T-helper 1 cell treated with Interleukin-12 subunit alpha and Interleukin-12 subunit beta and Interleukin-4 antibody, amounts not matched to agents 30 ng/mL and 1 ng/mL, for 36 hours (primary cell): ENCODE measurements around the gene CALML3. TPM values are rescaled to one million over a fixed set of nuclear protein-coding genes. Genes with fewer than 3 reads are reported as not detected.

ENCODE experiments used
- intact Hi-C: fragments of 100-400 bp; cut with micrococcal nuclease; formaldehyde crosslinking; loops from one replicate; pipeline ENCODE4 v1.15.1; 2024
- total RNA-seq: library from RNA; stranded (reverse); gene quantifications from 2 replicates; pipeline ENCODE4 v1.2.3, GENCODE V29; 2022

CALML3 gene
- total RNA-seq, 1 donor from 2014 or later, result not detected

- intact Hi-C loops, result no loop called here
Measured at GRCh38 chr10:5506751-5507648, 17.8 kb upstream of the CALML3 start.

- intact Hi-C loops, result no loop called here
Measured at GRCh38 chr10:5507649-5508131, 17.1 kb upstream of the CALML3 start.

DNA sequence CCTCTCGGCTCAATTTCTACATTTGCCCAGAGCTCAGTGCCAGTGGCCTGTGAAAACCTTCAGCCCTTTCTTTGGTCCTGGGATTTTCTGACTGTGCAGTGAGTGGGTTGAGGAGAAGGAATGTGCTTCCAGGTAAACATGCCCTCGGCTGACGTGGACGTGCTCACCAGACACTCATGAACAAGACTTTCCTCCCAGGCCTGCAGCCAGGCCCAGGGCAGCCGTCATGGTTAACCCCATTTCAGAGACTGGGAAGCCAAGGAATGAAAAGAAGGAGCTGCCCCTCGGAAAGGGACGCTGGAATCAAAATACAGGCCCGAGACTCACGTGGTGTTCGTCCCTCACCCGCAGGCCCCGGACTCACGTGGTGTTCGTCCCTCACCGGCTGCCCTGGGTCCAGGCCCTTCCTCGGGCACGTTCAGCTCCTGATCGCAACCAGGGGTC is 16.6 kb upstream of the CALML3 start:
- intact Hi-C loops, result no loop called here

DNA sequence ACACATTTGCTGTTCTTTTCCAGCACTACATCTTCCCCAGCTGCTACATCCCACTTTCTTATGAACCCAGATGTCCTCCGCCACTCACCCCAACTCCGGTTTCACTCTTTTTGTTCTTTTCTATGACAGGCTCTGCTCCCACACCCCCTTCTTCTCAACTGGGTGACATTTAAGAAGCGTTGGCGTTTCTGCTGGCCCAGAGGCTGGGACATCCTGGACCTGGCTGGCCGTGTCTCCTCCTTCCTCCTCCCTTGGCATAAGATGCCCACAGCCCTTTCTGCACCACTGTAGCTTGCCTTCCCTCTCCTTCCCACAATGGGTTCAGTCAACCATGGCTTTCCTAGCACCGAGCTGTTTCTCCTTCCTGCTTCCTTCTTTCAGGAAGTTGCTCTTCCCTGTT is 16.0 kb upstream of the CALML3 start:
- intact Hi-C loops, result no loop called here

GRCh38 chr10:5509236-5509635 is 15.5 kb upstream of the CALML3 start:
- intact Hi-C loops, result no loop called here

DNA sequence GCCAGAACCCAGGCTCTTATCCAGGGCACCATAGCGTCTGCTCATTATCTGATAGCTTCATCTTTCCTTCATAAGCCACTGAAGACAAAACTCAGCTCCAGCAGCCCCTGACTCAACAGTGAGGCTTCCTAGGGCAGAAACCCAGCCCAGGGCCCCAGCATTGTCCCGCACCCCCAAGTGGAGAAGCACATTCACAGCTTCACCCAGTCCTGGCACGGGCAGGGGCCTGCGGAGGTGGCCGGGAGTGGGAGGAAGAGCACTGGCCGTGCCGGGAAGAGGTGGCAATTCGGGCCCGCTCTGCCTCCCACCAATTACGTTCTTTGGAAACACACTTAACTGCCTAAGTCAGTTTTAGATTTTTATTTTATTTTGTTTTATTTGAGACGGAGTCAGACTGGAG is 15.1 kb upstream of the CALML3 start:
- intact Hi-C loops, result no loop called here

DNA sequence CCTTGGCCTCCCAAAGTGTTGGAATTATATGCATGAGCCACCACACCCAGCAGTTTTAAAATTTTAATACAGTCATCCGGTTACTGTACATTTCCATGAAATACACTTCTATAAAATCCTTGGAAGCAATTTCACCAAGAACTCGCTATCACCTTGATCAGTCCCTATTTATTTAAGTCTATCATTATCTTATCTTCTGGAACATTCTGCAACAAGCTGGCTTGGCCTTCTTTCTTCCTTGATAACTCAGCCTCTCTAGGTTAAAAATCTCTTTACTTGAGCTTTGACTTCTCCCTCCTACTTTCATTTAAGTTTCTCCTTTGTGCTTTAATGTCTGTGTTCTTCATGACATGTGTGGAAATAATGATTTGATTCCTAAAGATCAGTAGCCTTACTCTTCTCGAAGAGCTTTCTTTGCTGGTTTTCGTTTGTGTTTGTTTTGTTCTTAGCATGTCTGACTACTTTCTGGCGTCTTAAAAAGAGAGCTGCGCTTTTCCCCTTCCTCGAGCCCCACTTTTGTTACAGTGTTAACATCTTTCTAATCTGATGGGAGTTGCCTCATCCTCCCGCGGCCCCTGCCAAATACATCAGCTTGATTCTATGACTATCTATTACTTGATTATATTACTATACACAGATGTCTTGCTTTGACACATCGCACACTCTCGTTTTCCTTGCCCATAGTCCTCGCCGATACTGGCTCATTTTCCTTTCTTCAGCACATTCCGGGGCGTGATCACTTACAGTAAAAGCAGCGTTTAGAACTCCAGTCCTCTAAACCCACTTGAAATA is 14.3 kb upstream of the CALML3 start:
- intact Hi-C loops, result no loop called here

GRCh38 chr10:5511231-5511884 is 13.4 kb upstream of the CALML3 start:
- intact Hi-C loops, result no loop called here

DNA sequence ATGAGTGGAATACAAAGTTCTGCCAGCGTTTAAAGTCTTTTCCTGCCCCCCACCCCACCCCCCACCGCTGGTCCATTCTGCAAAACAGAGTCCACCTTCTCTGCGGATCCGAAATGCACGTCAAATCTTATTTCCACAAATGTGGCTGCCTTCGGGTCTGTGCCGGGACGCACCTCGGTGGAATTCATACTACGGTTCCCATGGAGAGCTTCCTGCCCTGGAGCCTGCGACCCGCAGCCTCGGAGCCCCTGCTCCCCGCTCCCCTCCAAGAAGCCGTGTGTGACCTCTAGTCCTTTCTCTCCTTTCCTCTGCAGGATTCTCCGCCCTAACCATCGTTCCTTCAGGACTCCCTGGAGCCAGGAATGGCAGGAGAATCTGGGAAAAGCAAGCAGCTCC is 12.9 kb upstream of the CALML3 start:
- intact Hi-C loops, result no loop called here

GRCh38 chr10:5512331-5512730 is 12.4 kb upstream of the CALML3 start:
- intact Hi-C loops, result no loop called here

- intact Hi-C loops, result no loop called here
Measured at GRCh38 chr10:5512881-5513612, 11.7 kb upstream of the CALML3 start.

DNA sequence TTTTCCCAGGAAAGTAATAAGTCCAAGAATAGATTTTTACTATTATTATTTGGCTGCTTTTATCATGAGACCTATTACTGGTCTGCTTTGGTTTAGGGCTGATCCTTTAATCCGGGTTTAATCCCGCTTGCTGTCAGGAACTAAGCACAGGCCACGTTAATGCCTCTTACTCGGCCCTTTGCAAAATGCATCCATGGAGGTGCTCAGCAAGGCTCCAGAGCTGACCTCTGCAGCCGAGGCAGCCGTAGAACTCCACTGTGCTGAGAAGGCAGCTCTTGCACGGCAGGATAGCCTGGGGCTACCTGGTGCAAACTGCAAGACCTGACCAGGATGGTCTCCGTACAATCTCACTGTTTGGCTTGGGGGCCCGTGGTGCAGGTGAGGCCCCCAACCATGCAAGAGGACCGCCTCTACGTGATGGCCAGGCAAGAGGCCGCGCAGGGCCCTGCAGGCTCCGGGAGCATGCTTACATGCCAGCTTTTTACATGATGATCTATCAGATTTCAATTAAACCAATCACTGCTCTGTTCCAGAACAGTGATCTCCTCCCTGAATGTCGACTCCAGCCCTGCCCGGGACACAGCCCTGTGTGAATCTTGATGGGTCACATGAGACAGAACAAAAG is 10.4 kb upstream of the CALML3 start:
- intact Hi-C loops, result no loop called here

DNA sequence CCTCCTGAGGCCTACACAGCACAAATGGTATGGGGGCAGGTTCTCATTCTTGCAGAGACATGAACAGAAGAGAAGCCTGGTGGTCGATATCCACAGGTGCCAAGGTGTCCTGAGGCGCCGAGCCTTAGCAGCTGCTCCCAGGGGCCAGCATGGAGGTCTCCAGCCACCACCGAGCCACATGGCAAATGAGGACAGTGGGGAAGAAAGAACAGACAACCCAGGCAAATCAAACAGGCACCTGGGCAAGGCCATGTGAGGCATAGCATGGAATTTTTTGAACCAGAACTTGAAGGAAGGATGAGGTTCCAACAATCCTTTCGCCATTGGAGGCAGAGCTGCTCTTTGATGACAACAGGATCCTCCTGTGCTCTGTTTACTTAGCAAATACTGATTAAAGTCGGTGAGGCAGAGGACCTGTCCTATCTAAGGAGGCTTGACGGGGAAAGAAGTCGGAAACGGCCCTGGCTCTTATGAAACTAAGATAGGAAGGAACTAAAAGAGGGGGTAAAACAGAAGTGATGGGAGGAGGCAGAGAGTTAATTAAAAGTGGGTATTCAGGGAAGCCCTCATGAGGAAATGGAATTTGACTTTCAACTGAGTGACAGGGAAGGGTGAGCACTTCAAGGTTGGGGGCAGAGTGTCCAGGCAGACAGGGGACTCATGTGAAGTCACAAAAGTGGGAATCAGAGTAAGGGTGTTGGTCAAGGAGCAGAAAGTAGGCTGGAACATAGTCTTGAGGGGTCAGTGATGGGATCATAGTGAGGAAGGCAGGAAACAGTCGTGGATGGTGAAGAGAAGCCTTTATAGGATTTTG is 8.6 kb upstream of the CALML3 start:
- intact Hi-C loops, result no loop called here

DNA sequence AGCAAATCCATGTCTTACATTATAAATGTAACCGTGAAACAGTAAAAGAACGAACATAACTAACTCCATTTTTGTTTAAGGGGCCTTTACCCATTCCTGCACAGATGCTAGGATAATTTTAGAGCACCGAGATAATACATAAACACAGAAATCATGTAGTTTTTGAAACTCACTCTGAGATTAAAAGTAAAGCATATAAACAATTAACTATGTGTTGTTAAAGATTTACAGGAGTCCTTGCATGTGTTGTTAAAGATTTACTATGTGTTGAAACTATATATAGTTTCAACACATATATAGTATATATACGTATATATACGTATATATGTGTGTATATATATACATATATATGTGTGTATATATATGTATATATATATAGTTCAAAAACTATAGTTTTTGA is 7.2 kb upstream of the CALML3 start:
- intact Hi-C loops, result no loop called here

DNA sequence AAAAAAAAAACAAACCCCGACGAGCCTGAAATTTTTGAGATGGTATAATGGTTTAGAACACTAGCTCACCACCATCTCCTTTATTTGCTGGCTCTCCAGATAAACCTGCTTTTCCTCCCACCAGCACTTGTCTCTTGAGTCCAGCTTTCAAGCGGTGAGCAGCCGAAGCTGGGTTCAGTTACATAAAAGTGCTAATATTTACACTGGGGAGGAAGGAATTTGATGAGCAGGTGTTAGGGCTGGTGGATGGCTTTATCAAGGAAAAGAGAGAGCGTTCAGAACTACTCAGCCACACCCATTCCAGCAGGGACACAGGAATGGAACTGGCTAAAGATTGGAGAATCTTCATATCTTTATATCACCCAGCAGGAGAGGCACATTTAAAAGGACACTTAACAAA is 6.6 kb upstream of the CALML3 start:
- intact Hi-C loops, result no loop called here

DNA sequence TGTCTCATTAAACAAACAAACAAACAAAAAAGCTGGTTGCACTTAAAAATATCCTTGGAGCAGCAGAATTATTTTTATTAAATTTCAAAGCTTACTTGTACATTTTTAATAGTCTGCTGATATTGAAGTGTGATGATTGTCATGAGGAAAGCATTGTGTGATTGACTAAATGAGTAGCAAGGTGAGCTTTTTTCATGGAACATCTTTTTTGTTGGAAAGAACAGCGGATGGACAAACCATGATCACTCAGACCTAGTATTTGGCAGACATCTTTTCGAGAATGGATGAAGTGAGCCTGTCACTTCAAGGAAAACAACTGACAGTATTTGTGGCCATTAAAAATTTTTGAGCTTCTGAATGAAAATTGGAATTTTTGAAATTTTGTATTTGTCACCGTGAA is 5.7 kb upstream of the CALML3 start:
- intact Hi-C loops, result no loop called here

- intact Hi-C loops, result no loop called here
Measured at GRCh38 chr10:5522913-5523560, 1.7 kb upstream of the CALML3 start.

DNA sequence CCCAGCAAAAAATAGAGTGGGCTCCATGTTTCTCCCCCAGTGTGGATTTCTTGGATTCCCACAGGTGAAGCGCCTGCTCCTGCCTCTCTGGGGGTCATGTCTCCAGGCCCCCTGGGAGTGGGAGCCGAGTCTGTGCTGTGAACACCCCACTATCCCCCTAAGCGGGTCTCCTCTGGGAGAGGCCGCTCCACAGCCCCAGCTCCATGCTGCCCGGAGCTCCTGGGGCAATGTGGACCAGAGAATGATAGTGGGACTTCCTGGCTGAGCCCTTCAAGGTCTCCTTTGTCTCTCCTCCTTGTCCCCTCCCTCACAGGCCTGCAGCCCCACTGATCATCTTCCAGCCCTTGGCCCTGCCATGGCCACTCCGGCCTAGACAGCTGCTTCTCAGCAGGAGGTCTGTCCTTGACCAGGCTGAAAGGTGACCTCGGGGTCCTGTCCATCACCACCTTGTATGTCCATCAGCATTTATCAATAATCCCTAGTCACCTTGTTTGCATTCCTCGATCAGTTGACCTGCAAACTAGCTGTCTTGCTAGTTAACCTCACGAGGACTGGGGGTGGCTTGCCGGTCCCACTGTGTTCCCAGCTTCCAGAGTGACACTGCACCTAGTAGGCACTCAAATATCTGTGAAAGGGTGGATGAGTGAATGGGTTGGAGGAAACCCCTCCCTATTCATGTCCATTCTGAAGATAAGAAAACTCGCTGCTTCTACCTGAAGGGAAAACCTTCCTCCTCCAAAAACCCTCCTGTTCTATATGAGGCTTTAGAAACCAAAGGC is 776 bp upstream of the CALML3 start:
- intact Hi-C loops, result no loop called here
